Mesenchymal stem cell (in vitro differentiated cells and primary cell): Measurements from ENCODE around the gene CBARP.

Source experiments
- DNase-seq: peaks from one replicate; pipeline ENCODE4 v3.0.0-alpha.2; 2013
- H2AFZ ChIP-seq: one replicate; pipeline ENCODE4 v1.6.1; 2013; ENCODE audit warnings: low read depth, mild to moderate bottlenecking, control low read depth, inconsistent platforms, low read length, moderate library complexity
- H2AK5ac ChIP-seq: 2 replicates; pipeline ENCODE4 v1.6.1; 2013; ENCODE audit warnings: low read length, moderate library complexity, mild to moderate bottlenecking, inconsistent platforms; ENCODE audit not compliant: severe bottlenecking
- H2BK120ac ChIP-seq: one replicate; pipeline ENCODE4 v1.6.1; 2013; ENCODE audit warnings: low read depth, mild to moderate bottlenecking, inconsistent platforms, low read length, moderate library complexity
- H2BK12ac ChIP-seq, 2 experiments: one replicate each; pipeline ENCODE4 v1.6.1; 2013; ENCODE audit warnings: inconsistent platforms in 2 of 2, low read length in 2 of 2, mild to moderate bottlenecking in 2 of 2, moderate library complexity in 2 of 2, control low read depth in 1 of 2
- H2BK15ac ChIP-seq: one replicate; pipeline ENCODE4 v1.6.1; 2013; ENCODE audit warnings: mild to moderate bottlenecking, low read depth, inconsistent platforms; ENCODE audit not compliant: poor library complexity, severe bottlenecking
- H2BK5ac ChIP-seq: 2 replicates; pipeline ENCODE4 v1.6.1; 2013; ENCODE audit warnings: low read depth, mild to moderate bottlenecking, low read length, control low read depth, inconsistent platforms; ENCODE audit not compliant: poor library complexity, severe bottlenecking
- H3K14ac ChIP-seq, 2 experiments: one replicate each; pipeline ENCODE4 v1.6.1; 2013; ENCODE audit warnings: inconsistent platforms in 2 of 2, low read length in 2 of 2, control low read depth in 1 of 2, mild to moderate bottlenecking in 1 of 2, moderate library complexity in 1 of 2
- H3K18ac ChIP-seq, 2 experiments: one replicate each; pipeline ENCODE4 v1.6.1; 2013; ENCODE audit warnings: inconsistent platforms in 2 of 2, low read length in 2 of 2, control low read depth in 1 of 2, low read depth in 1 of 2, mild to moderate bottlenecking in 1 of 2
- H3K23ac ChIP-seq, 2 experiments: one replicate each; pipeline ENCODE4 v1.6.1; 2013; ENCODE audit warnings: inconsistent platforms in 2 of 2, low read length in 2 of 2, mild to moderate bottlenecking in 2 of 2, moderate library complexity in 2 of 2, control low read depth in 1 of 2
- H3K27ac ChIP-seq: 2 replicates; pipeline ENCODE4 v1.5.1; 2013; ENCODE audit warnings: mild to moderate bottlenecking, moderate library complexity, low read length, control low read depth, inconsistent platforms; ENCODE audit not compliant: poor library complexity, severe bottlenecking
- H3K27me3 ChIP-seq, 2 experiments: 2 replicates each; pipeline versions ENCODE4 v1.6.1 to v1.7.0; 2013; ENCODE audit warnings: low read length in 2 of 2, mild to moderate bottlenecking in 2 of 2, moderate library complexity in 2 of 2, control low read depth in 1 of 2, inconsistent platforms in 1 of 2; ENCODE audit not compliant: control insufficient read depth in 1 of 2, insufficient read depth in 1 of 2
- H3K36me3 ChIP-seq, 2 experiments: 2 replicates each; pipeline versions ENCODE4 v1.6.1 to v1.7.0; 2013; ENCODE audit warnings: low read length in 2 of 2, control low read depth in 1 of 2, inconsistent platforms in 1 of 2, low read depth in 1 of 2, mild to moderate bottlenecking in 1 of 2; ENCODE audit not compliant: insufficient read depth in 2 of 2, control insufficient read depth in 1 of 2
- H3K4ac ChIP-seq, 2 experiments: one replicate each; pipeline ENCODE4 v1.6.1; 2013; ENCODE audit warnings: inconsistent platforms in 2 of 2, low read length in 2 of 2, mild to moderate bottlenecking in 2 of 2, moderate library complexity in 2 of 2, control low read depth in 1 of 2, low read depth in 1 of 2
- H3K4me1 ChIP-seq: 2 replicates; pipeline ENCODE4 v1.6.1; 2013; ENCODE audit warnings: low read depth, low read length, control low read depth; ENCODE audit not compliant: control insufficient read depth, insufficient read depth
- H3K4me2 ChIP-seq: 2 replicates; pipeline ENCODE4 v1.6.1; 2013; ENCODE audit warnings: low read length, mild to moderate bottlenecking, inconsistent platforms; ENCODE audit not compliant: poor library complexity, severe bottlenecking
- H3K4me3 ChIP-seq, 2 experiments: 2 replicates each; pipeline versions ENCODE4 v1.5.1 to v1.7.0; 2013; ENCODE audit warnings: low read length in 2 of 2, mild to moderate bottlenecking in 2 of 2, control low read depth in 1 of 2, low read depth in 1 of 2; ENCODE audit not compliant: insufficient read depth in 1 of 2
- H3K79me1 ChIP-seq: replicated peaks from 2 replicates; pipeline ENCODE4 v1.6.1; 2013; ENCODE audit warnings: mild to moderate bottlenecking, control low read depth, low read length, inconsistent platforms; ENCODE audit not compliant: poor library complexity, severe bottlenecking
- H3K9ac ChIP-seq: 2 replicates; pipeline ENCODE4 v1.7.0; 2013; ENCODE audit warnings: mild to moderate bottlenecking, low read length, moderate library complexity
- H3K9me3 ChIP-seq: 2 replicates; pipeline ENCODE4 v1.7.0; 2013; ENCODE audit warnings: mild to moderate bottlenecking, low read length; ENCODE audit not compliant: control insufficient read depth
- H4K8ac ChIP-seq: one replicate; pipeline ENCODE4 v1.6.1; 2013; ENCODE audit warnings: inconsistent platforms, mild to moderate bottlenecking, low read length, moderate library complexity
- H4K91ac ChIP-seq: one replicate; pipeline ENCODE4 v1.6.1; 2013; ENCODE audit warnings: mild to moderate bottlenecking, low read length, inconsistent platforms
- WGBS: methylation state at CpG from one replicate; pipeline ENCODE4 v1.1.7; 2013; ENCODE audit warnings: mixed read lengths; 5-methylcytosine and 5-hydroxymethylcytosine counted together

CBARP gene

GRCh38 chr19:1265615-1266128, 27.9 kb upstream of the CBARP start:
- peak overlapping the region; percentile 86 for H3K9ac ChIP-seq
- H3K27ac ChIP-seq = peak overlapping the region; percentile 77
- H2BK15ac ChIP-seq = no peak overlapping the region
- peak; percentile 98 for DNase-seq
- H2BK120ac ChIP-seq = peak overlapping the region; percentile 80
- peak overlapping the region; percentile 18 for H2AFZ ChIP-seq
- peak overlapping the region; percentile 65 to 93 for H2BK12ac ChIP-seq
- H3K36me3 ChIP-seq = peaks cover under 1 to 11% of the 10 kb centered on the region in 2 experiments
- peak overlapping the region; percentile 90 to 96 for H3K18ac ChIP-seq
- H3K4me2 ChIP-seq = peak overlapping the region; percentile 91
- H2BK5ac ChIP-seq = peak overlapping the region; percentile 57
- no peaks in the 10 kb centered on the region for H3K27me3 ChIP-seq
- peaks cover 10% of the 10 kb centered on the region for H3K79me1 ChIP-seq
- peak overlapping the region; percentile 54 for H2AK5ac ChIP-seq
- peak overlapping the region; percentile 43 to 75 for H3K4me3 ChIP-seq
- peak overlapping the region in 1 of 2 experiments; percentile 20 for H3K23ac ChIP-seq
- peak overlapping the region; percentile 97 for H4K91ac ChIP-seq
- peak overlapping the region; percentile 61 to 92 for H3K4ac ChIP-seq
- H3K9me3 ChIP-seq = no peaks in the 10 kb centered on the region
- under 1% methylated on average over 22 of the region's 28 CpGs for WGBS
- H4K8ac ChIP-seq = peak overlapping the region; percentile 95
- H3K4me1 ChIP-seq = peaks cover 69% of the 10 kb centered on the region
- H3K14ac ChIP-seq = peak overlapping the region in 1 of 2 experiments; percentile 94

GRCh38 chr19:1264801-1265614, 27.2 kb upstream of the CBARP start:
- Histone ChIP-seq H3K4ac (peak overlapping the region; percentile 18 to 82), H2BK12ac (peak overlapping the region; percentile 70 to 90), H3K9ac (peak overlapping the region; percentile 68), H2AK5ac (peak overlapping the region; percentile 72), H2BK5ac (no peak overlapping the region), H4K8ac (peak overlapping the region; percentile 63), H3K9me3 (no peaks in the 10 kb centered on the region), H3K27ac (peak overlapping the region; percentile 44), H3K36me3 (peaks cover 0 to 14% of the 10 kb centered on the region in 2 experiments), H2BK120ac (peak overlapping the region; percentile 80), H3K18ac (peak overlapping the region; percentile 57 to 93), H3K4me2 (peak overlapping the region; percentile 8), H3K23ac (no peak overlapping the region), H2BK15ac (no peak overlapping the region), H3K4me3 (peak overlapping the region in 1 of 2 experiments; percentile 62), H2AFZ (no peak overlapping the region), H3K79me1 (peaks cover 12% of the 10 kb centered on the region), H4K91ac (peak overlapping the region; percentile 60), H3K14ac (peak overlapping the region in 1 of 2 experiments; percentile 81), H3K4me1 (peaks cover 74% of the 10 kb centered on the region), H3K27me3 (no peaks in the 10 kb centered on the region)
- 44% methylated on average over 25 of the region's 26 CpGs for WGBS
- peak; percentile 95 for DNase-seq

- DNase-seq = no peak
- Histone ChIP-seq H3K27me3 (no peaks in the 10 kb centered on the region), H3K9ac (no peak overlapping the region), H3K27ac (peak overlapping the region; percentile 78), H4K91ac (peak overlapping the region; percentile 95), H2BK15ac (no peak overlapping the region), H3K4ac (peak overlapping the region in 1 of 2 experiments; percentile 84), H3K14ac (no peak overlapping the region), H2AK5ac (peak overlapping the region; percentile 59), H2BK5ac (peak overlapping the region; percentile 48), H3K18ac (peak overlapping the region; percentile 40 to 99), H3K4me2 (peak overlapping the region; percentile 47), H3K36me3 (peaks cover 3 to 23% of the 10 kb centered on the region in 2 experiments), H3K23ac (no peak overlapping the region), H3K9me3 (no peaks in the 10 kb centered on the region), H4K8ac (no peak overlapping the region), H2AFZ (no peak overlapping the region), H3K79me1 (peaks cover 8% of the 10 kb centered on the region), H2BK12ac (peak overlapping the region; percentile 88 to 97), H3K4me3 (no peak overlapping the region), H3K4me1 (peaks cover 80% of the 10 kb centered on the region), H2BK120ac (peak overlapping the region; percentile 21)
- WGBS = 74% methylated on average over 3 of the region's 5 CpGs
Measured at GRCh38 chr19:1263188-1263587, 25.4 kb upstream of the CBARP start.

GRCh38 chr19:1262623-1263123, 24.9 kb upstream of the CBARP start:
- H4K8ac ChIP-seq = peak overlapping the region; percentile 78

More at GRCh38 chr19:1262623-1263123, 24.9 kb upstream of the CBARP start:
- H3K14ac ChIP-seq = peak overlapping the region in 1 of 2 experiments; percentile 93
- H3K4me2 ChIP-seq = peak overlapping the region; percentile 94
- peaks cover 7% of the 10 kb centered on the region for H3K79me1 ChIP-seq
- peak overlapping the region; percentile 48 for H2BK5ac ChIP-seq
- peak overlapping the region; percentile 91 for H2AK5ac ChIP-seq
- H2BK120ac ChIP-seq = peak overlapping the region; percentile 97
- H2AFZ ChIP-seq = no peak overlapping the region
- H3K9ac ChIP-seq = peak overlapping the region; percentile 91
- peak overlapping the region in 1 of 2 experiments; percentile 35 for H3K4me3 ChIP-seq
- H3K4ac ChIP-seq = peak overlapping the region in 1 of 2 experiments; percentile 97
- peaks cover 9 to 28% of the 10 kb centered on the region in 2 experiments for H3K36me3 ChIP-seq
- no peak for DNase-seq
- peak overlapping the region; percentile 69 to 88 for H2BK12ac ChIP-seq
- H3K27me3 ChIP-seq = no peaks in the 10 kb centered on the region
- H3K4me1 ChIP-seq = peaks cover 80% of the 10 kb centered on the region
- peak overlapping the region in 1 of 2 experiments; percentile 51 for H3K23ac ChIP-seq
- WGBS = 40% methylated on average over 20 of the region's 21 CpGs
- H3K9me3 ChIP-seq = no peaks in the 10 kb centered on the region
- H3K18ac ChIP-seq = peak overlapping the region; percentile 40 to 99
- peak overlapping the region; percentile 78 for H3K27ac ChIP-seq
- H4K91ac ChIP-seq = peak overlapping the region; percentile 99
- H2BK15ac ChIP-seq = peak overlapping the region; percentile 99
